Esophagus mucosa (tissue), 1 donor: ENCODE results near the gene SELENOS. TPM values are rescaled to one million over a fixed set of nuclear protein-coding genes. Genes with fewer than 3 reads are reported as not detected.
"Not testable (repeated sequence)": the region's sequence is repeated elsewhere in the genome, so short reads cannot be mapped to it uniquely, and the experiment has no call there.

Experiments used
- ATAC-seq: fragments of 200-7000 bp; cut with Tn5 transposase; one replicate; pipeline ENCODE4 v1.9.1; 2020
- total RNA-seq: library from RNA; stranded (reverse); gene quantifications from one replicate; pipeline ENCODE4 v1.2.4, GENCODE V29; 2023
- donor health status: DM: yes; HTN: yes; CAD: no.

Gene SELENOS
- total RNA-seq, 1 donor from 2014 or later, result 37.8 TPM

GRCh38 chr15:101309436-101310160 is 32.3 kb upstream of the SELENOS start:
- ATAC-seq, result no peak

DNA sequence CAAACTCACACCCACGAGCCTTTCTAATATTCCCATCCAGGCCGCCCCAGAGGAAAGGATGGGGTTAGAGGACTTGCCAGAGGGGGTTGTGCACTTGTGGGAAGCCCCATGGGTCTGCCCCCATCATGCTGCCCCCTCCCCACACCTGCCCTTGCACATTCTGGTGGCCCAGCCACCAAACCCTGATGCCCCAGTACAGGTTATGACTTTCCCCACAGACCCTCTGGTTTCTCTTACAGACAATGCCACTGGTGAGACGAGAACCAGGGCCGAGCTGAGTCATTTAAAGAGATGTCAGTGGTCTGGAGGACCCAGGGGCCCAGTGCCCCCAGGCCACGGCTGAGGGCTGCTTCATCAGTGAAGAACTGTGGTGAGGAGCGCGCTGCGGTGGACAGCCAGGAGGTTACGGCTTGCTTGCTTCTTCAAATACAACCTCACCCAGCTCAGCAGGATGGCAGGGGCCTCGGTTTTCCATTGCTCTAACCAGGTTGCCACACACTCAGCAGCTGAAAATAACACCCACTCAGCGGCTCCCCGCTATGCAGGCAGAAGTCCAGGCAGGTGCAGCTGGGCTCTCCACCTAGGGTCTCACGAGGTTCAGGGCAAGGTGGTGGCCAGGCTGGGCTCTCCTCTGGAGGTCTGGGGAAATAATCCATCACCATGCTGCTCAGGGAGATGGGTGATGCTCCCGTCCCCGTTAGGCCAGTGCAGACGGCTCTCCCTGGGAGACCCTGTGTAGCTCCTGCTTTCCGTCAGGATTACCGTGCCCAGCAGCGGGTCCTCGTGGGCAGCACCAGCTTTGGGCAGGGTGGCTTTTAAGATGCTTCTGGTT is 31.5 kb upstream of the SELENOS start:
- no peak for ATAC-seq

GRCh38 chr15:101307897-101308603 is 30.8 kb upstream of the SELENOS start:
- ATAC-seq, result no peak

- ATAC-seq, result no peak
Observed at GRCh38 chr15:101307048-101307896, 30.0 kb upstream of the SELENOS start.

DNA sequence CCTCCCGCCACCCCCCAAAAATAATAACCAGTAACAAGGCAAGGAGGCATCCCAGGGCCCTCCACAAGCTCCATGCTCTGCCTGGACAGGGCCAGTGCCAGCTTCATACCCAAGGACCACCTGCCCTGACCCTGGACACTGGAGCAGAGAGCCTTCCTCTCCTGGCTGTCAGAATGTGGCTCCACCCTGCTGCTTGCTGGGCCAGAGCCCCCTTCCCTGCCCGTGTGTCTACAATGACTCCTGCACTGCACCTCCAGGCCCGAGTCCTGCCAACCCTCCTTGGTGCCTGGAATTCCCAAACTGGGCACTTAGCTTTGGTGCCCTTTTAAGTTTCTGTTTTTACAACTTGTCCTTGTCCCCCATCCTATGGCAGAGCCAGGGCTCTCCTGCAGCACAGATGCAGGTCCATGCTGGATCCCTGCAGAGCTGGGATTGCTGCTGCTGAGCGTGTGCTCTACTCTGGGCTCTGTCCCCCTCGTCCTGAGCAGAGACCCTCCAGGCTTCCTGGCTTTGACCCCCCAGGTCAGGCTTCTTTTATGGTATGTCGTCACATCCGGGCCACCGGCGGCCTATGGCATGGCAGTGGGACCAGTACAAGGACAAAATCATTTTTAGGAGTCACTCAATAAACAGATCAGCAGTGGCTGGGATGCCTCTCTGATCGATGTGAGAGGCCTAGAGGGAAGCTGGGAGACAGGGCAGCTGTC is 29.2 kb upstream of the SELENOS start:
- no peak for ATAC-seq

- no peak for ATAC-seq
Observed at GRCh38 chr15:101305820-101306255, 28.6 kb upstream of the SELENOS start.

GRCh38 chr15:101303408-101303807 is 26.1 kb upstream of the SELENOS start:
- ATAC-seq, result no peak

DNA sequence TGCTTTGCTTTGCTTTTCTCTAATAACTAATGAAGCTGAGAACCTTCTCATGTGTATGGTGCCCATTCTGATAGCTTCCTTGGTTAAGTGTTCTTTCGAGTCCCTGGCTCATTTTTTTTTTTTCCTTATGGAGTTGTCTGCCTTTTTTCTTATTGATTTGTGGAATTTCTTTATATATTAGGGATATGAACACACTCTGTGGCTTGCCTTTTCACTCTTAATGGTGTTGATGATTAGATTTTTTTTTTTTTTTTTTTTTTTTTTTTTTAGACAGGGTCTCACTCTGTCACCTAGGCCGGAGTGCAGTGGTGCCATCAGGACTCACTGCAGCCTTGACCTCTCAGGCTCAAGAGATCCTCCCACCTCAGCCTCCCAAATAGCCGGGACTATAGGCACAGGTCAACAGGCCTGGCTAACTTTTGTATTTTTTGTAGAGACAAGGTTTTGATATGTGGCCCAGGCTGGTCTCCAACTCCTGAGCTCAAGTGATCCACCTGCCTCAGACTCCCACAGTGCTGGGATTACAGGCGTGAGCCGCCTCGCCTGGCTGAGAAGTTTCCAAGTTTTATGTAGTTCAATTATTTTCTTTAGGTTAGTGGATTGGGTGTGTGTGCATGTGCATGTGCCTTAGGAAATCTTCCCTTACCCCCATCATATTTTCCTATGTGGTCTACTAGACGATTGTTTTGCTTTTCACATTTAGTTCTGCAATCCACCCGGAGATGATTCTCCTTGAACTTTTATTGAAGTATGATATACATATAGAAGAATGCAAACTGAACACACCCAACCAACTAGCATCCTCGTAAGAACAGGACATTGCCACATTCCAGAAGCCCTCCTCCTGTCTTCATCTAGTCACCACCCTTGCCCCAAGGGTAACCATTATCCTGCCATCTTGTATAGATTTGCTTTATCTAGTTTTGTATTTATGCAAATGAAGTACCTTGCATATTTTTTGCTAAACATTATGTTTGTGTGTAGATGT is 19.4 kb upstream of the SELENOS start:
- ATAC-seq, result no peak

DNA sequence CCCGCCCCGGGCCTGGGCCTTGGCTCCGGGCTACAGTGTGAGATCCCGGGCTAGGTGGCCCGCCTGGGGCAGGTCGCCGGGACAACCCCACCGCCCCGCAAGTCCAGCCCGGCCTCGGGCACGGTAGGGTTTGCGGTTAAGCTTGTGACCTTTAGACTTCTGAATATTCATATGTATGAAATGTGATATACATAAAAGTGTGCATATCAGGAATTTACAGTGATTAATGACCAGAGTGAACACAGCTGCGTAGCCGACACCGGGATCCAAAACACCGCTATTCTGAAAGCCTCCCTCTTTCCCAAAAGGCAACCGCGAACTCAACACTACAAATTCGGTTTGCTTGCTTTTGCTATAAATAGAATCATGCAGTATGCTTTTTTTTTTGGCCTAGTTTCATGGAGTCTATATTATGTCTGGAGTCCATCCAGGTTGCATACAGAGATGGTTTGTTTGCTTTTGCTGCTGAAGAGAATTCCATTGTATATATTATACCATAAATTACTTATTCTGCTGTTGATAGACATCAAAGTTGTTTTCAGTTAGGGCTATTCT is 18.4 kb upstream of the SELENOS start:
- ATAC-seq, result no peak

- ATAC-seq, result peak; percentile 93
Observed at GRCh38 chr15:101294731-101295606, 17.7 kb upstream of the SELENOS start, which contains the start of gene SNRPA1. Gene SNRPA1 (minus strand): TSS chr15:101295248. CDS start chr15:101295178, 70 bp downstream.

- ATAC-seq, result no peak
Observed at GRCh38 chr15:101293122-101293521, 15.8 kb upstream of the SELENOS start.

DNA sequence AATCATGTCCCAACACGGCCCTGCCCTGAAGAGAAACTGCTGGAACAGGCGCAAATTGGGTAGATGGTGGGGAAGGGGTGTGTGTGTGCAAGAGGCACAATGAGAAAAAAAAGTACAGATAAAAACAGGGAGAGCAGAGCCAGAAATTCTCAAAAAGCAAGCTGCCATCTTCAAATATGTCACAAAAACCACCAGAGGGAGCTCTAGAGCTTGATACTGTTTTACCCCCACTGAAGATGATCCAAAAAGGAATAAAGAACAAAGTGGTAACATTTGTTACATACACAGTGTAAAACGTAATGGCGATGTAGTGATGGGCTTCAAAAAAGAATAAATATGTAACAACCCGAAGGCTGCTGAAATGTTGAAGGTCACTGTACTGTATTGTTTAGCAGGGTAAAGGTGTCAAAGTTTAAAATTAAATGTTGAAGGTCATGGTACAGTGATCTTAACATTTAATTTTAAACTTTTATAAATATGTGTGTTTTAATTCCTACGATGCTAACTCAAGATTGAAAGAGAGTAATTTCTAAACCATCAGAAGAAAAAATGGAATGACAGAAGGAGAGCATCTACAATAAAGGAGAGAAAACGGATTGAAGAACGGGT is 11.7 kb upstream of the SELENOS start:
- peak; percentile 49 for ATAC-seq

DNA sequence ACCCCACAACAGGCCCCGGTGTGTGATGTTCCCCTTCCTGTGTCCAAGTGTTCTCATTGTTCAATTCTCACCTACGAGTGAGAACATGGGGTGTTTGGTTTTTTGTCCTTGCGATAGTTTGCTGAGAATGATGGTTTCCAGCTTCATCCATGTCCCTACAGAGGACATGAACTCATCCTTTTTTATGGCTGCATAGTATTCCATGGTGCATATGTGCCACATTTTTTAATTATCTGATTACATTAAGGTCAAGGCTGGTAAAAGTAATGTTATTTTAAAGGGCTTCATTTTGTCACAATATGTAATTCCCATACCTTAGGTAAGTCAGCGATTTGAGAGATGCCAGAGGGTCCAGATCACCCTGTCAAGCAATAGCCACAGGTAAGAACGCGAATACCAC is 10.1 kb upstream of the SELENOS start:
- not testable (repeated sequence) for ATAC-seq

DNA sequence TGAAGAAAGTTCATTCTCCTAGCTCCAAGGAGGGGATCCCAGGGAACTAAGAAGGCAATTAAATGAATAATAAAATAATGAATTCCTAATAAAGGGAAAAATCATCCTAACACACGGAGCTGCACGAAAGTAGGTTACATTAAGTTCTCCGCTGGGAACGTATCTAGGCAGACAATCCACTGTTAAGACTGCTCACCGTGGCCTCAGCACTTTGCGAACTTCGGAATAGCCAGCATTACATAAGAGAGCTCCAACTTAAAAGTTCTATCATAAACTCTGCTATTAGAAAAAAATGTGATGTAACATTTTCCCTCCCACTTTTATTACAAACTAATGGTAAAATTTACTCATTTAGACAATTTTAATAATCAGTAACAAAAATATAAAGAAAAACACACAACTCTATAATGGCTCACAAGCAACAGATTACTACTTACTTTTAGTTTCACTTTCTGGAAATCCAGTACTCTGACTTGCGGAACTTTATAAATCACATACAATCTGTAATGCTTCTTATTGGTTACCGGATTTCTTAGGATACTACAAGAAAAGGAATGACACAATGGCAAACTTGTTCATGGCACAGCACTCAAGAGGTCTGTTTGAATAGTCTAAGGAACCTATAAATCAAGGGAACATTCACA is 9.3 kb upstream of the SELENOS start:
- ATAC-seq, result no peak

DNA sequence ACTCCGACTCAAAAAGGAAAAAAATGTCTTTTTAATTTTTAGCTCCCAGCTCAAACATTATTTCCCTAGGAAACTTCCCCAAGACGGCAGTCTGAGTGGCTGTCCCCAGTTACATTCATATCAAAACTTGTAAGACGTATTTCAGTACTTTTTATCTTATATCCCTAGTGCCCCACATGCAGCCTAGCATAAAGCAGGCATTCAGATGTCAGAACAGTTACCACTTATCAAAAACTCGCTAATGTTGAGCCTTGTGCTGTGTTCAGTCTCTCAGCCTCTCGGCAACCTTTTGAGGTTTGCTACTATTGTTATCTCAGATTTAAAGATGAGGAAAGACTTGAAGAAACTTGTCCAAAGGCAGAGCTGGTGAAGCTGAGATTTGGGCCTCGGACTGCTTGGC is 6.6 kb upstream of the SELENOS start:
- ATAC-seq, result no peak

DNA sequence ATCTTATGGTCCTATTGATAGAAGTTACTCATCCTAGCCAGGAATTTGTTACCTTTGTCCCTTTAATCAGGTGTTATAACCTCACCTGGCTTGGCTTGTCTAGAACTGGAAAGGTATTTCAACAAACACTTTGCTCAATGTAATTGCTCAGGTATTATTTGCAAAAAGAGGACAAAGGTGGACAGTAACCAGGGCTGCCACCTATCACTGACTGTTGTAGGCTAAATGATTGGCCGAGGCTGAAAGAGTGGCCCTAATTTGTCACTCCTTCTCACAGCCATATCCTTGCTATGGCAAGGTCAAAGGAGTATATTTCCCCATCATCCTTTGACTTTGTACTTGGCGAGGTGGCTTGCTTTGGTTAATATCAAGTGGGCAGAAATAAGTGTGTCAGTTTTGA is 2.7 kb upstream of the SELENOS start:
- ATAC-seq, result no peak

- ATAC-seq, result no peak
Observed at GRCh38 chr15:101277943-101278564, 769 bp upstream of the SELENOS start.
